Activated CD4-positive, alpha-beta T cell treated with anti-CD3 and anti-CD28 coated beads, Interleukin-10, Interleukin-2, amounts not matched to agents 100 ng/mL and 50 ng/mL, durations not matched to agents 16 hours and 8 hours (primary cell): ENCODE data around the gene TEX29.

Source experiments
- DNase-seq: peaks from one replicate; pipeline ENCODE4 v3.0.0-alpha.2; 2020

Gene TEX29

GRCh38 chr13:111323549-111323948 is 3.1 kb downstream of the TEX29 start:
- DNase-seq = no peak

GRCh38 chr13:111323950-111324651 is 3.7 kb downstream of the TEX29 start:
- no peak for DNase-seq

- no peak for DNase-seq
Measured at GRCh38 chr13:111324736-111325135, 4.3 kb downstream of the TEX29 start.

- no peak for DNase-seq
Measured at GRCh38 chr13:111325146-111325890, 4.9 kb downstream of the TEX29 start.

GRCh38 chr13:111325941-111326620 is 5.6 kb downstream of the TEX29 start:
- no peak for DNase-seq

GRCh38 chr13:111326621-111326965 is 6.2 kb downstream of the TEX29 start:
- DNase-seq = no peak

- DNase-seq = no peak
Measured at GRCh38 chr13:111326981-111327642, 6.7 kb downstream of the TEX29 start.

GRCh38 chr13:111327730-111328573 is 7.5 kb downstream of the TEX29 start:
- DNase-seq = no peak

GRCh38 chr13:111328574-111329410 is 8.3 kb downstream of the TEX29 start:
- DNase-seq = no peak

GRCh38 chr13:111329641-111330040 is 9.2 kb downstream of the TEX29 start:
- no peak for DNase-seq

GRCh38 chr13:111330066-111330610 is 9.7 kb downstream of the TEX29 start:
- no peak for DNase-seq

- no peak for DNase-seq
Measured at GRCh38 chr13:111335298-111335697, 14.9 kb downstream of the TEX29 start.

- no peak for DNase-seq
Measured at GRCh38 chr13:111336666-111337065, 16.2 kb downstream of the TEX29 start.

GRCh38 chr13:111337206-111337605 is 16.8 kb downstream of the TEX29 start:
- DNase-seq = no peak

- DNase-seq = no peak
Measured at GRCh38 chr13:111337741-111338140, 17.3 kb downstream of the TEX29 start.

- no peak for DNase-seq
Measured at GRCh38 chr13:111338841-111339240, 18.4 kb downstream of the TEX29 start.

GRCh38 chr13:111339366-111340143 is 19.1 kb downstream of the TEX29 start:
- no peak for DNase-seq

- no peak for DNase-seq
Measured at GRCh38 chr13:111341886-111342285, 21.4 kb downstream of the TEX29 start.

- DNase-seq = no peak
Measured at GRCh38 chr13:111342721-111343120, 22.3 kb downstream of the TEX29 start.

- no peak for DNase-seq
Measured at GRCh38 chr13:111343186-111343805, 22.9 kb downstream of the TEX29 start.
